Peyer's patch (tissue), 4 donors: ENCODE results near the gene IPO8. TPM values are rescaled to one million over a fixed set of nuclear protein-coding genes. Genes with fewer than 3 reads are reported as not detected.

ENCODE experiments used
- DNase-seq, 3 donors: peaks; one replicate each; pipeline ENCODE4 v3.0.0-alpha.2; 2017 to 2019
- H3K27ac ChIP-seq, 4 donors: fragments of 200-600 bp; sonication (generic); one replicate each; pipeline ENCODE4 v1.5.1; 2016 to 2019
- H3K27me3 ChIP-seq, 2 donors: fragments of 200-600 bp; sonication (generic); one replicate each; pipeline ENCODE4 v1.5.1; 2019
- H3K36me3 ChIP-seq, 3 donors: fragments of 200-600 bp; sonication (generic); one replicate each; pipeline ENCODE4 v1.5.1; 2016 to 2019
- H3K4me1 ChIP-seq, 4 donors: fragments of 200-600 bp; sonication (generic); one replicate each; pipeline ENCODE4 v1.5.1; 2016 to 2019
- H3K4me3 ChIP-seq, 4 donors: fragments of 200-600 bp; sonication (generic); 1 replicate in 3 of 4; 2 replicates in 1 of 4; pipeline ENCODE4 v1.5.1; 2016 to 2019; ENCODE audit warnings: mild to moderate bottlenecking in 1 of 4
- H3K9me3 ChIP-seq, 4 donors: fragments of 200-600 bp; sonication (generic); one replicate each; pipeline ENCODE4 v1.5.1; 2016 to 2019; ENCODE audit warnings: mild to moderate bottlenecking in 1 of 4
- CTCF ChIP-seq, 6 experiments: fragments of 450-650 bp in 4 of 6; fragments of 200-600 bp in 2 of 6; sonication (generic) in 1 of 6; IDR thresholded peaks; one replicate each; pipeline ENCODE4 v1.5.1; 2017 to 2019; ENCODE audit warnings: antibody characterized with exemption in 6 of 6, mild to moderate bottlenecking in 3 of 6, moderate library complexity in 1 of 6
- POLR2A ChIP-seq, 2 donors: fragments of 450-650 bp; IDR thresholded peaks; one replicate each; pipeline ENCODE4 v1.5.1; 2017; ENCODE audit warnings: antibody characterized with exemption in 2 of 2, mild to moderate bottlenecking in 2 of 2, moderate library complexity in 2 of 2
- total RNA-seq, 4 donors: library from RNA; depleted of rRNA; stranded (reverse); fragments of >200 nt; gene quantifications; one replicate each; pipeline ENCODE4 v1.1.0, GENCODE V29; 2016

The IPO8 gene
- total RNA-seq, 4 donors from 2014 or later: 40.1 to 65.2 (median 59.3) TPM

GRCh38 chr12:30730011-30730410, 34.3 kb upstream of the IPO8 start:
- Histone ChIP-seq H3K9me3 (no peaks in the 10 kb centered on the region), H3K36me3 (peaks cover 0 to 7% (median 0%) of the 10 kb centered on the region in 3 donors), H3K4me1 (no peaks in the 10 kb centered on the region), H3K4me3 (no peak overlapping the region), H3K27me3 (no peaks in the 10 kb centered on the region), H3K27ac (no peak overlapping the region)
- DNase-seq: no peak
- no peak for TF ChIP-seq POLR2A (IDR thresholded peaks at IDR 0.05)
- TF ChIP-seq CTCF (IDR thresholded peaks at IDR 0.05): no peak

GRCh38 chr12:30729547-30729946, 33.9 kb upstream of the IPO8 start:
- Histone ChIP-seq H3K9me3 (no peaks in the 10 kb centered on the region), H3K36me3 (peaks cover 0 to 10% (median 0%) of the 10 kb centered on the region in 3 donors), H3K27me3 (no peaks in the 10 kb centered on the region), H3K4me3 (no peak overlapping the region), H3K27ac (no peak overlapping the region), H3K4me1 (no peaks in the 10 kb centered on the region)
- DNase-seq: no peak
- TF ChIP-seq POLR2A (IDR thresholded peaks at IDR 0.05): no peak
- TF ChIP-seq CTCF (IDR thresholded peaks at IDR 0.05): no peak

DNA sequence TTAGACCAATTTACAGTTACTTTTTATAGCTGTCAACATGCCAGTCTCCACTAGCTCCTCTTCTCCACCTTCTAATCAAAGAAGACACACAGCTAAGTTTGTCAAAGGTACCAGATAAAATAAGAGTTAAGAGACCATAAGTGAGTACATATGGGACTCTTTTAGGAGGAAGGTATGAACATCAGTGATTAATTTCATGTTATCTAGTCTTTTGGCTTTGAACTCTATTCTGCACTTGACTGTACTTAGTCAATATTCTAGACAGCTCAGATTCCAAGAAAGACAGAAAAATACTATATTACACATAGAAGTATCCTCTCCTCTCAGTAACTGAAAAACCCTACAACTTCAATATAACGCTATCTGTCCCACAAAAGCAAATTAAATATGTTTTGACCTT, 31.0 kb upstream of the IPO8 start:
- TF ChIP-seq POLR2A (IDR thresholded peaks at IDR 0.05) (no peak), CTCF (IDR thresholded peaks at IDR 0.05) (no peak)
- Histone ChIP-seq H3K27ac (no peak overlapping the region), H3K4me3 (no peak overlapping the region), H3K9me3 (no peaks in the 10 kb centered on the region), H3K4me1 (no peaks in the 10 kb centered on the region), H3K27me3 (no peaks in the 10 kb centered on the region), H3K36me3 (peaks cover 0 to 27% (median 0%) of the 10 kb centered on the region in 3 donors)
- no peak for DNase-seq

- no peak for DNase-seq
- Histone ChIP-seq H3K4me1 (no peaks in the 10 kb centered on the region), H3K4me3 (no peak overlapping the region), H3K27ac (no peak overlapping the region), H3K36me3 (peaks cover 0 to 32% (median 0%) of the 10 kb centered on the region in 3 donors), H3K27me3 (no peaks in the 10 kb centered on the region), H3K9me3 (no peaks in the 10 kb centered on the region)
- TF ChIP-seq POLR2A (IDR thresholded peaks at IDR 0.05): no peak
- TF ChIP-seq CTCF (IDR thresholded peaks at IDR 0.05): no peak
Observed at GRCh38 chr12:30725739-30726138, 30.1 kb upstream of the IPO8 start.

- H3K36me3 ChIP-seq: peaks cover 0 to 42% (median 0%) of the 10 kb centered on the region in 3 donors
- H3K27ac ChIP-seq: no peak overlapping the region
- H3K4me3 ChIP-seq: no peak overlapping the region
- TF ChIP-seq POLR2A (IDR thresholded peaks at IDR 0.05) (no peak), CTCF (IDR thresholded peaks at IDR 0.05) (no peak)
- H3K4me1 ChIP-seq: no peaks in the 10 kb centered on the region
- H3K9me3 ChIP-seq: no peaks in the 10 kb centered on the region
- DNase-seq: no peak
- no peaks in the 10 kb centered on the region for H3K27me3 ChIP-seq
Observed at GRCh38 chr12:30719060-30719459, 23.4 kb upstream of the IPO8 start.
